ENCODE measurements around the gene HOXB13. TPM values are rescaled to one million over a fixed set of nuclear protein-coding genes. Genes with fewer than 3 reads are reported as not detected.

The HOXB13 gene
- total RNA-seq, 1 donor from 2014 or later: not detected

DNA sequence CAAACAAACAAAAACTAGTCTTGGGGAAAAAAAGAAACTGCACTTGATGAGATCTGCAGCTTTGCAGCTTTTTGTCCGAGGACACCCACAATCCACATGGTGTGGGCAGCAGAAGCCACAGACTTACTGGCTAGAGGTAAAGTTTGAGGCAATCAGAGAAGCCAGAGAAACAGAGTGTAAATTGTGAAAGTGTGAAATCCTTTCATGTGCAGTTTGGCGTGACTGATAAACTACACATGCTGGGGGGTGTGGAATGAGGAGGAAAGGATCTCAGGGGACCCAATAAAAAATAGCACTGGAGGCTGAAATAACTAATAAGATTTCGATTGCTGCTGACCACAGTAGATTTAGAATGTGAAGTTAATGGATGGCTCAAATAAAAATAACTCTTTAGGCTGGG, 42.4 kb upstream of the HOXB13 start:
- Histone ChIP-seq H3K79me2 (ENCODE audit: low read depth) (no peaks in the 10 kb centered on the region), H3K4me1 (no peaks in the 10 kb centered on the region), H3K4me3 (no peak overlapping the region), H3K36me3 (no peaks in the 10 kb centered on the region), H3K9me3 (ENCODE audit: low read depth) (no peaks in the 10 kb centered on the region), H3K27me3 (peaks cover 61% of the 10 kb centered on the region), H3F3A (ENCODE audit: low read depth) (no peaks in the 10 kb centered on the region), H3K27ac (no peak overlapping the region), H3K9ac (no peak overlapping the region), H4K20me1 (ENCODE audit: low read depth) (no peaks in the 10 kb centered on the region), H2AFZ (replicated peaks) (no peak overlapping the region), H3K4me2 (no peak overlapping the region)
- Mint-ChIP-seq H3K4me1 (peaks cover 5% of the 10 kb centered on the region), H3K4me3 (no peak overlapping the region), H3K36me3 (no peaks in the 10 kb centered on the region), H3K27me3 (ENCODE audit: insufficient read depth, low read depth) (peaks cover 19% of the 10 kb centered on the region), H3K9me3 (no peaks in the 10 kb centered on the region), H3K27ac (no peak overlapping the region)
- TF ChIP-seq EZH2phosphoT487 (IDR thresholded peaks at IDR 0.05) (no peak), EZH2 (IDR thresholded peaks at IDR 0.05) (no peak)
- TF ChIP-seq, protein P1, sequence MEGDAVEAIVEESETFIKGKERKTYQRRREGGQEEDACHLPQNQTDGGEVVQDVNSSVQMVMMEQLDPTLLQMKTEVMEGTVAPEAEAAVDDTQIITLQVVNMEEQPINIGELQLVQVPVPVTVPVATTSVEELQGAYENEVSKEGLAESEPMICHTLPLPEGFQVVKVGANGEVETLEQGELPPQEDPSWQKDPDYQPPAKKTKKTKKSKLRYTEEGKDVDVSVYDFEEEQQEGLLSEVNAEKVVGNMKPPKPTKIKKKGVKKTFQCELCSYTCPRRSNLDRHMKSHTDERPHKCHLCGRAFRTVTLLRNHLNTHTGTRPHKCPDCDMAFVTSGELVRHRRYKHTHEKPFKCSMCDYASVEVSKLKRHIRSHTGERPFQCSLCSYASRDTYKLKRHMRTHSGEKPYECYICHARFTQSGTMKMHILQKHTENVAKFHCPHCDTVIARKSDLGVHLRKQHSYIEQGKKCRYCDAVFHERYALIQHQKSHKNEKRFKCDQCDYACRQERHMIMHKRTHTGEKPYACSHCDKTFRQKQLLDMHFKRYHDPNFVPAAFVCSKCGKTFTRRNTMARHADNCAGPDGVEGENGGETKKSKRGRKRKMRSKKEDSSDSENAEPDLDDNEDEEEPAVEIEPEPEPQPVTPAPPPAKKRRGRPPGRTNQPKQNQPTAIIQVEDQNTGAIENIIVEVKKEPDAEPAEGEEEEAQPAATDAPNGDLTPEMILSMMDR (IDR thresholded peaks at IDR 0.05): no peak
- DNase-seq (ENCODE audit: low spot score): no peak

DNA sequence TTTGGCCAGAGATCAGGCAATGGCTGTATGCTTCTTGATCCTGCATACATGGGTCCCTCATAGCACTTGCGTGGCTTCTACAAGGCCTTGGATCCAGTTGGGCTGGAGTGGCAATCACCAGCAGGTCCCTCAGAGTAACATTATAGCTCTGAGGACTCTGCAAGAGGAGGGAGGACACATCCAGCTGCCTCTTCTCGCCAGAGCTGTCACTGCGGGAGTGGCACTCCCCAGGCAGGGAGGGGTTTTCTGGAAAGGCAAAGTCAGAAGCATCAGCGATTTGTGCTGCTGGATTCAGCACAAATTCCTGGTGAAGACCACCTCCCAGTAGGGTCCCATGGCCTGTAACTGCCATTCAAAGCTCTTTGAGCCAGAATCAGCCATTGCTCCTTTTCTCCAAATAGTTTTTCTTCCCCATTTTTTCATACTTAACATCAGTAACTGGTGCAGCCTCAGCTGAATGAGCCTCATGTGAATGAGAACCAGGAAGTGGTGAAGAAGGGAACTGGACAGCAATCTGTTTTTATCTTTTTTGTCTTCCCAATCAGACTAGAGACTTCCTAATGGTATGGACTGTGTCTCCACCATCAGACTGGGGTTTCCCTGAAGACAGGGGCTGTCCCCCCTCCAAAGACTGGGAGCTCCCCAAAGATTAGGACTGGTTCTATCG, 40.6 kb upstream of the HOXB13 start:
- H3K27me3 ChIP-seq: peaks cover 68% of the 10 kb centered on the region
- Mint-ChIP-seq H3K4me3 (no peak overlapping the region), H3K36me3 (no peaks in the 10 kb centered on the region), H3K27ac (no peak overlapping the region), H3K27me3 (ENCODE audit: insufficient read depth, low read depth) (peaks cover 17% of the 10 kb centered on the region), H3K4me1 (peaks cover 5% of the 10 kb centered on the region), H3K9me3 (no peaks in the 10 kb centered on the region)
- TF ChIP-seq, protein P1 (IDR thresholded peaks at IDR 0.05): no peak
- TF ChIP-seq EZH2phosphoT487 (IDR thresholded peaks at IDR 0.05) (no peak), EZH2 (IDR thresholded peaks at IDR 0.05) (no peak)
- H3K4me1 ChIP-seq: no peaks in the 10 kb centered on the region
- H4K20me1 ChIP-seq (ENCODE audit: low read depth): no peaks in the 10 kb centered on the region
- H3K9ac ChIP-seq: no peak overlapping the region
- no peak overlapping the region for H3K4me2 ChIP-seq
- no peak for DNase-seq (ENCODE audit: low spot score)
- no peak overlapping the region for H3K4me3 ChIP-seq
- no peak overlapping the region for H2AFZ ChIP-seq (replicated peaks)
- H3K36me3 ChIP-seq: no peaks in the 10 kb centered on the region
- no peaks in the 10 kb centered on the region for H3K79me2 ChIP-seq (ENCODE audit: low read depth)
- H3K9me3 ChIP-seq (ENCODE audit: low read depth): no peaks in the 10 kb centered on the region
- no peaks in the 10 kb centered on the region for H3F3A ChIP-seq (ENCODE audit: low read depth)
- no peak overlapping the region for H3K27ac ChIP-seq

DNA sequence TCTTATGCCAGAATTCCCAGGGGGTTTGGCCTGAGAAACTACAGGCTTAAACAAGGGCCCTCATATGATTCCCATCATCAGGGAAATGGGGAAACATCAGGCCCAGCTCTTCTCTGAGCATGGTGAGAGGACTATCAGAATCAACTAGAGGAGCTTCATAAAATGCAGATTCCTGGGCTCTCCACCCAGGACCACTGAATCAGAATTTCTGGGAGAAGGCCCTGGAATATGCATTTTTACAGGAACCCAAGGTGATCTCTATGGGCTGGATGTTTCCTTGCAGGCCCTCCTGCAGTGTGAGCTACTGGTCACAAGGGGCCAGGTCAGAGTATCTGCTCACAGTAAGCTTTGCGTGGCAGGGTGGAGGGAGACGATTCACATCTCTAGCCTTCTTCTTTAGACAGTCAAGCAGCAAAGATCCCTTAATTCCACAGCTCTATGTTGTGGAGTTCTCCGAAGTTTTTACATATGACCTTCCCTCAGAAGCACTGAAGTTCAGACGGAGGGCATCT, 38.8 kb upstream of the HOXB13 start:
- Mint-ChIP-seq H3K4me1 (peaks cover 5% of the 10 kb centered on the region), H3K27me3 (ENCODE audit: insufficient read depth, low read depth) (peaks cover 23% of the 10 kb centered on the region), H3K4me3 (no peak overlapping the region), H3K27ac (no peak overlapping the region), H3K9me3 (no peaks in the 10 kb centered on the region), H3K36me3 (no peaks in the 10 kb centered on the region)
- H2AFZ ChIP-seq (replicated peaks): no peak overlapping the region
- DNase-seq (ENCODE audit: low spot score): no peak
- no peak overlapping the region for H3K4me2 ChIP-seq
- H3K27ac ChIP-seq: no peak overlapping the region
- no peaks in the 10 kb centered on the region for H3K36me3 ChIP-seq
- no peaks in the 10 kb centered on the region for H3K79me2 ChIP-seq (ENCODE audit: low read depth)
- H3K9me3 ChIP-seq (ENCODE audit: low read depth): no peaks in the 10 kb centered on the region
- H3K27me3 ChIP-seq: peaks cover 78% of the 10 kb centered on the region
- H3K4me1 ChIP-seq: no peaks in the 10 kb centered on the region
- no peak for TF ChIP-seq EZH2phosphoT487 (IDR thresholded peaks at IDR 0.05)
- TF ChIP-seq, protein P1 (IDR thresholded peaks at IDR 0.05): no peak
- H3K4me3 ChIP-seq: no peak overlapping the region
- no peaks in the 10 kb centered on the region for H4K20me1 ChIP-seq (ENCODE audit: low read depth)
- no peak overlapping the region for H3K9ac ChIP-seq
- H3F3A ChIP-seq (ENCODE audit: low read depth): no peaks in the 10 kb centered on the region
